GM18517 (cell line): ENCODE data around the gene SH2D4B.

Experiments
- ATAC-seq: cut with Tn5 transposase; IDR thresholded peaks from one replicate; pipeline ENCODE4 v1.9.1; 2021; ENCODE audit warnings: mild to moderate bottlenecking, moderate library complexity; ENCODE audit not compliant: unreplicated experiment

The SH2D4B gene

GRCh38 chr10:80503584-80504157 lies 34.0 kb upstream of the SH2D4B start:
- no peak for ATAC-seq

GRCh38 chr10:80504158-80504811 lies 33.4 kb upstream of the SH2D4B start:
- ATAC-seq, result no peak

- no peak for ATAC-seq
Measured at GRCh38 chr10:80504897-80505465, 32.7 kb upstream of the SH2D4B start.

- ATAC-seq, result no peak
Measured at GRCh38 chr10:80506189-80506575, 31.5 kb upstream of the SH2D4B start.

- ATAC-seq, result no peak
Measured at GRCh38 chr10:80506836-80507487, 30.7 kb upstream of the SH2D4B start.

- no peak for ATAC-seq
Measured at GRCh38 chr10:80509108-80509402, 28.6 kb upstream of the SH2D4B start.

GRCh38 chr10:80509403-80510161 lies 28.1 kb upstream of the SH2D4B start:
- no peak for ATAC-seq

GRCh38 chr10:80512031-80512526 lies 25.6 kb upstream of the SH2D4B start:
- no peak for ATAC-seq

- no peak for ATAC-seq
Measured at GRCh38 chr10:80513106-80513505, 24.6 kb upstream of the SH2D4B start.

GRCh38 chr10:80515511-80515910 lies 22.2 kb upstream of the SH2D4B start:
- no peak for ATAC-seq

GRCh38 chr10:80515941-80516340 lies 21.8 kb upstream of the SH2D4B start:
- no peak for ATAC-seq

- ATAC-seq, result no peak
Measured at GRCh38 chr10:80516506-80517075, 21.1 kb upstream of the SH2D4B start.

- ATAC-seq, result no peak
Measured at GRCh38 chr10:80517416-80518142, 20.1 kb upstream of the SH2D4B start.

GRCh38 chr10:80518143-80518806 lies 19.4 kb upstream of the SH2D4B start:
- ATAC-seq, result peak; percentile 56

GRCh38 chr10:80518807-80519360 lies 18.8 kb upstream of the SH2D4B start:
- ATAC-seq, result no peak

GRCh38 chr10:80519936-80520650 lies 17.6 kb upstream of the SH2D4B start:
- no peak for ATAC-seq

GRCh38 chr10:80520661-80521470 lies 16.8 kb upstream of the SH2D4B start:
- ATAC-seq, result no peak

GRCh38 chr10:80522756-80523363 lies 14.8 kb upstream of the SH2D4B start:
- no peak for ATAC-seq
